ENCODE measurements around the gene NRG2. TPM values are rescaled to one million over a fixed set of nuclear protein-coding genes. Genes with fewer than 3 reads are reported as not detected.

The NRG2 gene
- total RNA-seq, 1 experiment from 2014 or later = 0.59 TPM

DNA sequence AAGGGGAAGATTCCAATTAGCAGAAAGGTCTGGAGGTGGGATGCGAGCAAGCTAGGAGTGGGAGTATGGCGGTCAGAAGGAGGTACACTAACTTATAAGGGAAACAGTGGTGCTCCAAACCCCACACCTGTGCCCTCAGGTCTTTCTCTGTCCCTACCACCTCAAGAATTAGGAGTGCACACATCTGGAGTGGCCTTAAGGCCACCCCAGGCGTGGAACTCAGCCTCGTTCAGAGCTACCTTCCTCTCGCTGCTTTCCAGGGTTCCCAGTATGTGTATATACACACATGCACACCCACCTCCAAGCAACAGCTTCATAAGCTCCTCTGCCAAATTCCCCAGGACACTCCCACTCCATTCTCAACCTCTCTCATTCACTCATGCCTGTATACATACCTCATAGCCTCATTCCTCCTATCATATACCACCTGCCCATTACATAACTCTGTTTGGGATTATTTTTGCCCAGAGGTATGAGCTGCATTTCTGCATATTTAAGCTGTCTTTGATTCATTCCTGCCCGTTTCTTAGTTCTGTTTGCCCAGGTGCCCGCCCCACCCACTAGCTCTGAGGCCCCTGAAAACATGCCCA is 128.8 kb downstream of the NRG2 start:
- 0 out of 2 replicates have a peak, but pooled peaks cover 2% of the 10 kb centered on the region for H3K9me3 ChIP-seq
- no peak overlapping the region for H3K4me3 Mint-ChIP-seq (ENCODE audit: unreplicated experiment)
- peaks cover 6% of the 10 kb centered on the region for H3K27me3 Mint-ChIP-seq (ENCODE audit: insufficient read depth, unreplicated experiment)
- H3K36me3 Mint-ChIP-seq (ENCODE audit: insufficient read depth, unreplicated experiment) = no peaks in the 10 kb centered on the region
- no peak for DNase-seq
- no peaks in the 10 kb centered on the region for H3K36me3 ChIP-seq (ENCODE audit: control insufficient read depth, insufficient read depth, low read length)
- intact Hi-C loops (cut with micrococcal nuclease; ENCODE audit: unreplicated experiment) = no loop called here
- BruUV-seq (replicated peaks) = no TSS peak
- ChIA-PET POLR2A (no interaction called here), CTCF (interaction anchor here (0.6 kb wide), 1 partner anchor 90 kb away, joined by 4 read pairs; no protein-coding TSS in a partner anchor)
- TF ChIP-seq, protein P1, sequence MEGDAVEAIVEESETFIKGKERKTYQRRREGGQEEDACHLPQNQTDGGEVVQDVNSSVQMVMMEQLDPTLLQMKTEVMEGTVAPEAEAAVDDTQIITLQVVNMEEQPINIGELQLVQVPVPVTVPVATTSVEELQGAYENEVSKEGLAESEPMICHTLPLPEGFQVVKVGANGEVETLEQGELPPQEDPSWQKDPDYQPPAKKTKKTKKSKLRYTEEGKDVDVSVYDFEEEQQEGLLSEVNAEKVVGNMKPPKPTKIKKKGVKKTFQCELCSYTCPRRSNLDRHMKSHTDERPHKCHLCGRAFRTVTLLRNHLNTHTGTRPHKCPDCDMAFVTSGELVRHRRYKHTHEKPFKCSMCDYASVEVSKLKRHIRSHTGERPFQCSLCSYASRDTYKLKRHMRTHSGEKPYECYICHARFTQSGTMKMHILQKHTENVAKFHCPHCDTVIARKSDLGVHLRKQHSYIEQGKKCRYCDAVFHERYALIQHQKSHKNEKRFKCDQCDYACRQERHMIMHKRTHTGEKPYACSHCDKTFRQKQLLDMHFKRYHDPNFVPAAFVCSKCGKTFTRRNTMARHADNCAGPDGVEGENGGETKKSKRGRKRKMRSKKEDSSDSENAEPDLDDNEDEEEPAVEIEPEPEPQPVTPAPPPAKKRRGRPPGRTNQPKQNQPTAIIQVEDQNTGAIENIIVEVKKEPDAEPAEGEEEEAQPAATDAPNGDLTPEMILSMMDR (IDR thresholded peaks at IDR 0.05; ENCODE audit: insufficient read depth in 1 of 2, low read depth in 1 of 2, low read length in 1 of 2, severe bottlenecking in 1 of 2, unreplicated experiment in 1 of 2) = no peak
- no peaks in the 10 kb centered on the region for H3K4me1 Mint-ChIP-seq (ENCODE audit: low read depth, unreplicated experiment)
- H3K27me3 ChIP-seq (replicated peaks; ENCODE audit: control insufficient read depth, insufficient read depth, low read length) = no peaks in the 10 kb centered on the region
- H3K4me1 ChIP-seq = no peaks in the 10 kb centered on the region
- H3K4me3 ChIP-seq (ENCODE audit: low read depth, low read length) = no peak overlapping the region
- H3K27ac Mint-ChIP-seq (ENCODE audit: unreplicated experiment) = no peak overlapping the region
- no peaks in the 10 kb centered on the region for H3K9me3 Mint-ChIP-seq (ENCODE audit: unreplicated experiment)

DNA sequence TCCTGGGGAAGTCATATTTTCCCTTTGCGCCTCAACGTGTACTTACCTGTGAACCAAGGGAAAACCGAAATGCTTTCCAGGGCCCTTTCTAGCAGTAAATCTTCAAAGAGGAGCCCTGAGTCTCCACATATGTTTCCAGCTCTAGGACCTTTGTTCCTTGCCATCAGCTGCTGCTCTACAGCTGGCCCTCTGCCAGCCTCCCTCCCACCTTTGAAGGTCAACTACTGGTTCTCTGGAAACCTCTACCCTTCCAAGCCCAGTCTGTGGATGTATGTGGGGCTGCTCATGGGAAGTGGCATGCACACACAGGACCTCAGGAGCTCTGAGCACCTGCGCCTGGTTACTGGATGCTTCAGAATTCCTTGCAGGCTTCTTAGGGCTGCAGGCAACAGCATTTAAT is 130.3 kb downstream of the NRG2 start:
- TF ChIP-seq, protein P1 (IDR thresholded peaks at IDR 0.05; ENCODE audit: insufficient read depth in 1 of 2, low read depth in 1 of 2, low read length in 1 of 2, severe bottlenecking in 1 of 2, unreplicated experiment in 1 of 2) = no peak
- ChIA-PET POLR2A (no interaction called here), CTCF (no interaction called here)
- H3K4me1 Mint-ChIP-seq (ENCODE audit: low read depth, unreplicated experiment) = no peaks in the 10 kb centered on the region
- no peak for DNase-seq
- H3K36me3 Mint-ChIP-seq (ENCODE audit: insufficient read depth, unreplicated experiment) = no peaks in the 10 kb centered on the region
- Histone ChIP-seq H3K4me1 (no peaks in the 10 kb centered on the region), H3K36me3 (ENCODE audit: control insufficient read depth, insufficient read depth, low read length) (no peaks in the 10 kb centered on the region), H3K27me3 (replicated peaks; ENCODE audit: control insufficient read depth, insufficient read depth, low read length) (no peaks in the 10 kb centered on the region), H3K4me3 (ENCODE audit: low read depth, low read length) (no peak overlapping the region), H3K9me3 (0 out of 2 replicates have a peak, but pooled peaks cover 2% of the 10 kb centered on the region)
- BruUV-seq (replicated peaks) = no TSS peak
- no peak overlapping the region for H3K27ac Mint-ChIP-seq (ENCODE audit: unreplicated experiment)
- intact Hi-C loops (cut with micrococcal nuclease; ENCODE audit: unreplicated experiment) = no loop called here
- no peaks in the 10 kb centered on the region for H3K9me3 Mint-ChIP-seq (ENCODE audit: unreplicated experiment)
- H3K4me3 Mint-ChIP-seq (ENCODE audit: unreplicated experiment) = no peak overlapping the region
- H3K27me3 Mint-ChIP-seq (ENCODE audit: insufficient read depth, unreplicated experiment) = peaks cover 6% of the 10 kb centered on the region

DNA sequence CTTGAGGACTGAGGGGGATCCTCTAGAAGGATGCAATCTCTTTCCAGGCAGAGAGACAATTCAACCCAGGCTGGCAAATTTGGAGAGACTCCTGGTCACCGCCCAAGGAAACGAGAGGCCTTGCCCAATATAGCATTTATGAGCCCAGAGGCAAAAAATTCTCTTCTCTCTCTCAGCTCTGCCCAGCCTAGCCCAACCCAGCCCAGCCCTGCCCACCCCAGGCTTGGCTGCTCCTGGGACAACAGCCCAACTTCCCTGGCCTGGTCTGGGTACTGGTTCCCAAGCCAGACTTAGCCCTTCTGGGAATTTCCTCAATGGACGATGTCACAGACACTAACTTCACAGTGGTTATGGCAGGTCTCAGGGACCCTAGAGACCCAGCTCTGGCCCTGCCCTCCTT is 130.9 kb downstream of the NRG2 start:
- no TSS peak for BruUV-seq (replicated peaks)
- Histone ChIP-seq H3K9me3 (0 out of 2 replicates have a peak, but pooled peaks cover 2% of the 10 kb centered on the region), H3K4me1 (no peaks in the 10 kb centered on the region), H3K36me3 (ENCODE audit: control insufficient read depth, insufficient read depth, low read length) (no peaks in the 10 kb centered on the region), H3K27me3 (replicated peaks; ENCODE audit: control insufficient read depth, insufficient read depth, low read length) (no peaks in the 10 kb centered on the region), H3K4me3 (ENCODE audit: low read depth, low read length) (no peak overlapping the region)
- H3K4me3 Mint-ChIP-seq (ENCODE audit: unreplicated experiment) = no peak overlapping the region
- H3K4me1 Mint-ChIP-seq (ENCODE audit: low read depth, unreplicated experiment) = no peaks in the 10 kb centered on the region
- no peak overlapping the region for H3K27ac Mint-ChIP-seq (ENCODE audit: unreplicated experiment)
- TF ChIP-seq, protein P1 (IDR thresholded peaks at IDR 0.05; ENCODE audit: insufficient read depth in 1 of 2, low read depth in 1 of 2, low read length in 1 of 2, severe bottlenecking in 1 of 2, unreplicated experiment in 1 of 2) = no peak
- no peaks in the 10 kb centered on the region for H3K36me3 Mint-ChIP-seq (ENCODE audit: insufficient read depth, unreplicated experiment)
- no peaks in the 10 kb centered on the region for H3K9me3 Mint-ChIP-seq (ENCODE audit: unreplicated experiment)
- no peak for DNase-seq
- intact Hi-C loops (cut with micrococcal nuclease; ENCODE audit: unreplicated experiment) = no loop called here
- H3K27me3 Mint-ChIP-seq (ENCODE audit: insufficient read depth, unreplicated experiment) = peaks cover 6% of the 10 kb centered on the region
- ChIA-PET POLR2A (no interaction called here), CTCF (no interaction called here)

All from Caco-2 (cell line).